Fibroblast of pulmonary artery (primary cell): Measurements from ENCODE around the gene SLC12A3.
"Not testable (repeated sequence)": the region's sequence is repeated elsewhere in the genome, so short reads cannot be mapped to it uniquely, and the experiment has no call there.

ENCODE experiments used
- DNase-seq: peaks from one replicate; pipeline ENCODE4 v3.0.0-alpha.2; 2010; ENCODE audit warnings: low read depth
- H3K4me3 ChIP-seq: replicated peaks from 2 replicates; pipeline ENCODE4 v1.5.1; 2011; ENCODE audit warnings: low read depth, mild to moderate bottlenecking, control low read depth, low read length, moderate library complexity
- CTCF ChIP-seq: IDR thresholded peaks from 2 replicates; pipeline ENCODE4 v1.5.1; 2011; ENCODE audit warnings: mild to moderate bottlenecking, control low read depth, low read length, inconsistent platforms; ENCODE audit errors: missing control alignments

SLC12A3 gene

DNA sequence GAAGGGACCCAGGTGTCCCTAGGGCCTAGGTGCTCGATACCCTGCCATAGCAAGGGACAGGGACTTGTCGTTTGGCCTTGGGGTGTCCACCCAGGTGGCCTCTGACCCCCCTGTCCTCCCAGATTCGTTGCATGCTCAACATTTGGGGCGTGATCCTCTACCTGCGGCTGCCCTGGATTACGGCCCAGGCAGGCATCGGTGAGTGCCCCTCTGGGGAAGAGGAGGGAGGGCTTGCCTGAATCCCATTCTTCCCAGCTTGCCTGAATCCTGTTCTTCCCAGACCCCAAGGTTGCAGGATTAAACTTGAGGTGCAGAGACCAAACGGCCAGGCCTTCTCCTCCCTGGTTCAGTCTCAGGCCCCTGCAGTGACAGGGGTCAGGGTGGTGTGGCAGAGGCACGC, 3.2 kb downstream of the SLC12A3 start:
- no peak for TF ChIP-seq CTCF
- no peak for DNase-seq
- no peak overlapping the region for H3K4me3 ChIP-seq

DNA sequence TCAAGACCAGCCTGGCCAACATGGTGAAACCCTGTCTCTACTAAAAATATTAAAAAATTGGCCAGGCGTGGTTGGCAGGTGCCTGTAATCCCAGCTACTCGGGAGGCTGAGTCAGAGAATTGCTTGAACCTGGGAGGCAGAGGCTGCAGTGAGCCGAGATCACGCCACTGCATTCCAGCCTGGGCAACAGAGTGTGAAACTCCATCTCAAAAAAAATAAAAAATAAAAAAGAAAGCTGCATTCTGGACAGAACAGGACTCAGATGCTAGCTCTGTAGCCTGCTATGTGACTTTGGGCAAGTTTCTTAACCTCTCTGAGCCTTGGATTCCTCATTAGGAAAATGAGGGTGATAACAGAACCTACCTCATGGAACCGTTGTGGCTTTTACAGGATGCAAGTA, 3.8 kb downstream of the SLC12A3 start:
- not testable (repeated sequence) for H3K4me3 ChIP-seq, DNase-seq

DNA sequence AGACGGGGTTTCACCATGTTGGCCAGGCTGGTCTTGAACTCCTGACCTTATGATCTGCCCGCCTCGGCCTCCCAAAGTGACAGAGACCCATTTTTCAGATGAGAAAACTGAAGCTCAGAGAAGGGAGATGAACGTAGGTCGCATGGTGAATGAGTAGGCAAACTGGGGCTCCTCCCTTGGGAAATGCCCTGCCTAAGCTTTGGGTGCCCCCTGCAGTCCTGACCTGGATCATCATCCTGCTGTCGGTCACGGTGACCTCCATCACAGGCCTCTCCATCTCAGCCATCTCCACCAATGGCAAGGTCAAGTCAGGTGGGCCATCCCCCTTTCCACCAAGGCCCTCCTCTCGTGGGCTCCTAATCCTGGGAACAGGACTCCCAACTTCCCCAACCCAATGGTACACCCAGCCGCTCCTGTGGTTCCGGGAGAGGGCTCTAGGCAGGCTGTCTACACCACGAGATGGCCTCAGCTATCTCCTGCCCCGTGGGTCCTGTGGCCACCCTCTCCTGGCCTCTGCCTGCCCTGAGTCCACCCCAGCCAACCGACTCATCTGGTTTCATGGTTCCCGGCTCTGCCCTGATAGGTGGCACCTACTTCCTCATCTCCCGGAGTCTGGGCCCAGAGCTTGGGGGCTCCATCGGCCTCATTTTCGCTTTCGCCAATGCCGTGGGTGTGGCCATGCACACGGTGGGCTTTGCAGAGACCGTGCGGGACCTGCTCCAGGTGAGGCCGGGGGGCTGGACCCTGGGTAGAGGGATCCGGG, 4.7 kb downstream of the SLC12A3 start:
- DNase-seq: peak; percentile 18
- no peak overlapping the region for H3K4me3 ChIP-seq
- peak; percentile 14 for TF ChIP-seq CTCF

- no peak for TF ChIP-seq CTCF
- DNase-seq: no peak
- no peak overlapping the region for H3K4me3 ChIP-seq
These were observed 5.4 kb downstream of the SLC12A3 start for GRCh38 chr16:56870276-56870888.

DNA sequence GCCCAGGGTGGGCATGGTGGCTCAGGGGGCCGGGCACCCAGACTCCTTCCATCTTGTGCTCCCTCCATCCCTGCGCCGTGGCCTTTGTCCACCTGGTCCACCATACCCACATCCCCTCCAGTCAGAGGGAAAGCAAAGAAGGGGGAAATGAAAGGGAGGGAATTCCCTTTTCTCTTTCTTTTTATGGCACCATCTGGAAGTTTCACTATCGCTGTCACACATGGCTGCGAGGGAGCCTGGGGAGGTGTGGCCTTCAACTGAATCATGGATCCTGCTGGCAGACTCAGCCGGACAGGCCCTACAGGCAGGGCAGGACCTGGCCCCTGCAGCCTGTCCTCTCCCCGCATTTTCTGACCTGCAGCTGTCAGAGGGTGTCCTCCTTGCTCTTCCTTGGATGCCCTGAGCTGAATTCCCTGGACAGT, 6.2 kb downstream of the SLC12A3 start:
- peak; percentile 47 for DNase-seq
- no peak for TF ChIP-seq CTCF
- H3K4me3 ChIP-seq: no peak overlapping the region

DNA sequence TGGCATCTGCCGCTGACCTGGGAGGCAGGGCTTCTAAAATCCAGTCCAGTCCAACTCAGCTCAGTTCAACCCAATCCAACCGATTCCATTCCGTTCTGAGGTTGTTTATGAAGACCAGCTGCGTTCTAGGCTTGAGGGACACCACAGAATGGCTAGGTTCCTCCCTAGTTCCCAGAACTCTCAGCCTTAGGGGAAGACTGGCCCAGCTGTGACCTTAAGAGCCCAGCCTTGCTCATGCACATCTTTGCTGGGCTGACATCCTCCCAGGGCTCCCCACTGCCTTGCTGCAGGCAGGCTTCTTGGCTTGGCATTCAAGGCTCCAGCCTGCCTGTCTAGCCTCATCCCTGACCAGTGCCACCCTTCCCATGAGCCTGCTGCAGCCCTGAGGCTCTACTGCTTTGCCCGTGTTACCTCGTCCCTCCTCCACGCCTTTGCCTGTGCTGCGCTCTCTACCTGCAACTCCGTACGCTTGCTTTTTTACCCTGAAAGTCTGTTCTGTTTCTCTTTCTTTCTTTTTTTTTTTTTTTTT, 7.9 kb downstream of the SLC12A3 start:
- DNase-seq: no peak
- TF ChIP-seq CTCF: no peak
- H3K4me3 ChIP-seq: no peak overlapping the region

DNA sequence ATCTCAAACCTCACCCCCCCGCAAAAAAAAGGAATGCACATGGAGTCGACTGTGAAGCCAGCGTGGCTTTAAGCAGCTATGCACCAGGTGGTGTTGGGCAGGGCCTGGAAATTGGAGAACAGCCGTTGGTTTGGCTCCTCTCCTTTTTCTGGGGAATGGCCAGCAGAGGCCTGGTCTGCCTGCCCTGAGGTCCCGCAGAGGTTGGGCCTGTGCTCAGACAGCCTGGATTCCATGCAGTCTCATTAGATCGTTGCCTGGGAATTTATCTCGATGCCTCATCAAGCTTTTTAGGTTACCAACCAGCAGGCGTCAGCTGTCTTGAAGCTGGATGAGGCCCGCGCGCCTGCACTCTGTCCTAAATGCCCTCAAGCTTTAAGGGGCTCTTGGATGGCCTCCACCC, 9.8 kb downstream of the SLC12A3 start:
- TF ChIP-seq CTCF: no peak
- no peak overlapping the region for H3K4me3 ChIP-seq
- DNase-seq: peak; percentile 15
